HCT116 (cell line): ENCODE data around the gene SLC10A7. TPM values are rescaled to one million over a fixed set of nuclear protein-coding genes. Genes with fewer than 3 reads are reported as not detected.

ENCODE experiments used
- ATAC-seq: fragments of 200-7000 bp; cut with Tn5 transposase; 2 replicates; pipeline ENCODE4 v1.9.1; 2020; ENCODE audit warnings: mild to moderate bottlenecking, moderate library complexity
- BruUV-seq: library from RNA; stranded (reverse); fragments of 400-500 nt; replicated peaks from 2 replicates; lab custom pipeline; 2021; lab: Mats Ljungman, UMichigan
- CTCF ChIA-PET: fragments of 300-600 bp; sonication (Branson Sonifier 250); formaldehyde crosslinking; loops from one replicate; lab custom pipeline; 2021; ENCODE audit warnings: antibody characterized with exemption; lab: Charles Lee
- POLR2A ChIA-PET: fragments of 300-600, 350-600 bp; sonication (Branson Sonifier 250); formaldehyde crosslinking; loops from one replicate; lab custom pipeline; 2021; ENCODE audit warnings: antibody characterized with exemption; lab: Charles Lee
- RAD21 ChIA-PET, 2 experiments: fragments of 300-600 bp; sonication (Branson Sonifier 250); formaldehyde crosslinking; loops; one replicate each; lab custom pipeline; 2023; ENCODE audit warnings: low total read pairs in 2 of 2; ENCODE audit not compliant: uncharacterized antibody in 2 of 2, unreplicated experiment in 2 of 2, low non-redundant PET in 1 of 2; lab: Charles Lee
- DNase-seq: peaks from one replicate; pipeline ENCODE4 v3.0.0-alpha.2; 2010; ENCODE audit warnings: low read depth, low spot score
- H2AFZ ChIP-seq: fragments of 200-600 bp; shearing (Covaris generic), sonication (generic); 2 replicates; pipeline ENCODE4 v1.6.1; 2017; ENCODE audit warnings: low read depth, mixed run types, mixed read lengths, antibody characterized with exemption, low read length; ENCODE audit not compliant: poor library complexity, severe bottlenecking
- H3K27ac ChIP-seq: 2 replicates; pipeline ENCODE4 v1.5.1; 2012; ENCODE audit warnings: low read depth, low read length
- H3K27me3 ChIP-seq: fragments of 200-600 bp; sonication (generic); 2 replicates; pipeline ENCODE4 v1.6.1; 2016; ENCODE audit warnings: mixed run types, low read length, mixed read lengths; ENCODE audit not compliant: insufficient read depth
- H3K36me3 ChIP-seq, 2 experiments: fragments of 200-500 bp in 1 of 2; fragments of 200-600 bp in 1 of 2; sonication (Bioruptor generic) in 1 of 2; sonication (generic) in 1 of 2; 2 replicates each; pipeline versions ENCODE4 v1.5.1 to v1.6.1; 2014 to 2016; ENCODE audit warnings: low read length in 2 of 2, inconsistent platforms in 1 of 2, mixed read lengths in 1 of 2, mixed run types in 1 of 2; ENCODE audit not compliant: insufficient read depth in 2 of 2, control insufficient read depth in 1 of 2
- H3K4me1 ChIP-seq, 2 experiments: fragments of 200-600 bp in 1 of 2; sonication (generic) in 1 of 2; 2 replicates each; pipeline versions ENCODE4 v1.5.1 to v1.6.1; 2012 to 2017; ENCODE audit warnings: low read length in 2 of 2, inconsistent platforms in 1 of 2, mild to moderate bottlenecking in 1 of 2, mixed read lengths in 1 of 2, mixed run types in 1 of 2, moderate library complexity in 1 of 2; ENCODE audit not compliant: insufficient read depth in 2 of 2, control insufficient read depth in 1 of 2
- H3K4me2 ChIP-seq: fragments of 200-600 bp; sonication (generic); 2 replicates; pipeline ENCODE4 v1.6.1; 2017; ENCODE audit warnings: mixed run types, low read length, mixed read lengths
- H3K4me3 ChIP-seq, 2 experiments: fragments of 200-600 bp in 1 of 2; sonication (generic) in 1 of 2; replicated peaks in 1 of 2; 2 replicates each; pipeline ENCODE4 v1.5.1; 2011 to 2016; ENCODE audit warnings: low read length in 2 of 2, control low read depth in 1 of 2, low read depth in 1 of 2, mild to moderate bottlenecking in 1 of 2, mixed read lengths in 1 of 2, mixed run types in 1 of 2
- H3K79me2 ChIP-seq: fragments of 200-600 bp; sonication (generic); 2 replicates; pipeline ENCODE4 v1.6.1; 2017; ENCODE audit warnings: mild to moderate bottlenecking, mixed run types, low read length, moderate library complexity, mixed read lengths; ENCODE audit not compliant: insufficient read depth
- H3K9ac ChIP-seq: fragments of 200-600 bp; sonication (generic); 2 replicates; pipeline ENCODE4 v1.6.1; 2016; ENCODE audit warnings: low read length, mixed read lengths
- H3K9me2 ChIP-seq: fragments of 200-600 bp; sonication (generic), shearing (Covaris generic); 2 replicates; pipeline ENCODE4 v1.6.1; 2017; ENCODE audit warnings: mixed run types, mild to moderate bottlenecking, moderate library complexity; ENCODE audit not compliant: insufficient read depth
- H3K9me3 ChIP-seq, 2 experiments: fragments of 200-500 bp in 1 of 2; fragments of 200-600 bp in 1 of 2; sonication (Bioruptor generic) in 1 of 2; sonication (generic) in 1 of 2; 2 replicates each; pipeline ENCODE4 v1.6.1; 2014 to 2017; ENCODE audit warnings: low read length in 2 of 2, mixed read lengths in 2 of 2, inconsistent platforms in 1 of 2, low read depth in 1 of 2, mild to moderate bottlenecking in 1 of 2, mixed run types in 1 of 2, moderate library complexity in 1 of 2; ENCODE audit not compliant: control insufficient read depth in 1 of 2, insufficient read depth in 1 of 2
- H4K20me1 ChIP-seq: fragments of 200-600 bp; sonication (generic), shearing (Covaris generic); 2 replicates; pipeline ENCODE4 v1.6.1; 2017; ENCODE audit warnings: mixed run types, mild to moderate bottlenecking, moderate library complexity; ENCODE audit not compliant: insufficient read depth
- ATF3 ChIP-seq: IDR thresholded peaks from 2 replicates; pipeline ENCODE4 v1.6.1; 2012
- ELF1 ChIP-seq: IDR thresholded peaks from 2 replicates; pipeline ENCODE4 v1.6.1; 2012; ENCODE audit warnings: low read depth, borderline replicate concordance
- EZH2phosphoT487 ChIP-seq: fragments of 200-600 bp; IDR thresholded peaks from 2 replicates; pipeline ENCODE4 v1.6.1; 2018; ENCODE audit warnings: antibody characterized with exemption, borderline replicate concordance
- FOSL1 ChIP-seq: IDR thresholded peaks from 2 replicates; pipeline ENCODE4 v1.6.1; 2012; ENCODE audit warnings: low read depth
- POLR2AphosphoS5 ChIP-seq: IDR thresholded peaks from 2 replicates; pipeline ENCODE4 v1.6.1; 2011; ENCODE audit warnings: mild to moderate bottlenecking, low read depth, low read length, moderate library complexity
- SRF ChIP-seq: IDR thresholded peaks from 2 replicates; pipeline ENCODE4 v1.6.1; 2012; ENCODE audit warnings: low read depth
- intact Hi-C: fragments of 100-400 bp; cut with micrococcal nuclease; formaldehyde crosslinking; loops from 2 replicates; pipeline ENCODE4 v1.10.0; 2022
- total RNA-seq: library from RNA; stranded (reverse); gene quantifications from one replicate; pipeline ENCODE4 v1.2.1, GENCODE V29; 2021; ENCODE audit not compliant: unreplicated experiment

The SLC10A7 gene
- total RNA-seq, 1 experiment from 2014 or later = 5.5 TPM

- H3K36me3 ChIP-seq = no peaks in the 10 kb centered on the region
- no peaks in the 10 kb centered on the region for H3K4me1 ChIP-seq
- intact Hi-C loops = no loop called here
- CTCF ChIA-PET = no interaction called here
- no peaks in the 10 kb centered on the region for H3K9me2 ChIP-seq
- no TSS peak for BruUV-seq
- DNase-seq = no peak
- no peaks in the 10 kb centered on the region for H3K79me2 ChIP-seq
- no peak overlapping the region for H2AFZ ChIP-seq
- no peak overlapping the region for H3K4me2 ChIP-seq
- no peak overlapping the region for H3K4me3 ChIP-seq
- no peaks in the 10 kb centered on the region for H4K20me1 ChIP-seq
- H3K9ac ChIP-seq = no peak overlapping the region
- TF ChIP-seq POLR2AphosphoS5 = no peak
- TF ChIP-seq FOSL1 = no peak
- TF ChIP-seq, all 23 proteins: peak for 0
- ChIA-PET RAD21 (no interaction called here), POLR2A (no interaction called here)
- ATAC-seq = no peak
- Histone ChIP-seq H3K27me3 (no peaks in the 10 kb centered on the region), H3K9me3 (no peaks in the 10 kb centered on the region), H3K27ac (no peak overlapping the region)
Observed at GRCh38 chr4:146379744-146380143, 142.0 kb downstream of the SLC10A7 start.

DNA sequence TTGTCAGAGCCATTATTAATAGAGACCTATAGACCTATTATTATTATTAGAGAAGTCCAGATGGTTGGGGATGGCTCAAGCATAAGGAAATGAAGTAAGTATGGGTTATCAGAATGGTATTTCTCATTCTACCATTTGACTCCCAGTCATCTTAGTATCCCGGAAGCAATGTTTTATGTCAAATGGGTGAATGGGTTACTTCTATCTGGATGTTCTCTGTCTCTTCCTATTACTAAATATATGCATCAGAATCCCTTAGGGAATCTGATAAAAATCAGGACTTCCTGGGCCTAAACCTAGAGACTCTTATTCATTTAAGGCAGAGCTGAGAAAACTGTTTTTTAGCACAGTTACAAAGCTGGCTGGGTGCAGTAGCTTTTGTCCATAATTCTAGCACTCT, 149.9 kb downstream of the SLC10A7 start:
- TF ChIP-seq EZH2phosphoT487 (no peak), ELF1 (no peak), ATF3 (no peak), SRF (no peak)
- TF ChIP-seq, all 23 proteins: peak for 0
- H3K4me1 ChIP-seq = no peaks in the 10 kb centered on the region
- no TSS peak for BruUV-seq
- no peak overlapping the region for H3K4me3 ChIP-seq
- no peaks in the 10 kb centered on the region for H3K27me3 ChIP-seq
- CTCF ChIA-PET = no interaction called here
- H3K36me3 ChIP-seq = no peaks in the 10 kb centered on the region
- H3K9ac ChIP-seq = no peak overlapping the region
- ATAC-seq (no peak), DNase-seq (no peak)
- no peak overlapping the region for H3K4me2 ChIP-seq
- no peaks in the 10 kb centered on the region for H3K9me2 ChIP-seq
- H4K20me1 ChIP-seq = no peaks in the 10 kb centered on the region
- H3K79me2 ChIP-seq = no peaks in the 10 kb centered on the region
- no peaks in the 10 kb centered on the region for H3K9me3 ChIP-seq
- H3K27ac ChIP-seq = no peak overlapping the region
- no peak overlapping the region for H2AFZ ChIP-seq
- intact Hi-C loops = no loop called here
- POLR2A ChIA-PET = no interaction called here
- RAD21 ChIA-PET = no interaction called here
